HEK293T (cell line): Measurements from ENCODE around the gene IBA57.

Experiments used
- CTCF ChIA-PET: fragments of 350-600 bp; formaldehyde crosslinking; extraction: SDS; loops from one replicate; lab custom pipeline; 2021; ENCODE audit warnings: antibody characterized with exemption, inconsistent platforms; lab: Yijun Ruan, JAX
- POLR2A ChIA-PET: fragments of 350-600 bp; formaldehyde crosslinking; extraction: SDS; loops from one replicate; lab custom pipeline; 2020; ENCODE audit warnings: antibody characterized with exemption, inconsistent platforms; lab: Yijun Ruan, JAX
- DNase-seq: peaks from one replicate; pipeline ENCODE4 v3.0.0; 2012; ENCODE audit warnings: mixed read lengths; ENCODE audit errors: extremely low spot score
- ARNT ChIP-seq: fragments of 450-650 bp; IDR thresholded peaks from 2 replicates; pipeline ENCODE4 v1.6.1; 2017; ENCODE audit warnings: mild to moderate bottlenecking
- BHLHE40 ChIP-seq: fragments of 450-650 bp; IDR thresholded peaks from 2 replicates; pipeline ENCODE4 v1.6.1; 2016; ENCODE audit warnings: mild to moderate bottlenecking, moderate library complexity, borderline replicate concordance
- CTBP1 ChIP-seq: fragments of 450-650 bp; IDR thresholded peaks from 2 replicates; pipeline ENCODE4 v1.6.1; 2016; ENCODE audit warnings: borderline replicate concordance
- ELF4 ChIP-seq: fragments of 450-650 bp; IDR thresholded peaks from 2 replicates; pipeline ENCODE4 v1.6.1; 2017; ENCODE audit warnings: antibody characterized with exemption
- FOXA1 ChIP-seq: fragments of 450-650 bp; IDR thresholded peaks from 2 replicates; pipeline ENCODE4 v1.6.1; 2016; ENCODE audit warnings: mild to moderate bottlenecking
- FOXK2 ChIP-seq: fragments of 450-650 bp; IDR thresholded peaks from 2 replicates; pipeline ENCODE4 v1.6.1; 2016; ENCODE audit warnings: mild to moderate bottlenecking
- FOXM1 ChIP-seq: fragments of 450-650 bp; IDR thresholded peaks from 2 replicates; pipeline ENCODE4 v1.6.1; 2017; ENCODE audit warnings: mild to moderate bottlenecking, borderline replicate concordance
- HDGF ChIP-seq: fragments of 450-650 bp; IDR thresholded peaks from 2 replicates; pipeline ENCODE4 v1.6.1; 2017; ENCODE audit warnings: antibody characterized with exemption, borderline replicate concordance
- L3MBTL2 ChIP-seq: fragments of 450-650 bp; conservative IDR thresholded peaks from 2 replicates; pipeline ENCODE4 v1.6.1; 2016; ENCODE audit warnings: mild to moderate bottlenecking
- LEF1 ChIP-seq: fragments of 450-650 bp; IDR thresholded peaks from 2 replicates; pipeline ENCODE4 v1.6.1; 2017; ENCODE audit warnings: mild to moderate bottlenecking, borderline replicate concordance
- NFRKB ChIP-seq: fragments of 450-650 bp; IDR thresholded peaks from 2 replicates; pipeline ENCODE4 v1.6.1; 2016; ENCODE audit warnings: mild to moderate bottlenecking, moderate library complexity
- PKNOX1 ChIP-seq: fragments of 450-650 bp; IDR thresholded peaks from 2 replicates; pipeline ENCODE4 v1.6.1; 2016
- SP1 ChIP-seq: fragments of 450-650 bp; IDR thresholded peaks from 2 replicates; pipeline ENCODE4 v1.6.1; 2017
- SUZ12 ChIP-seq: fragments of 450-650 bp; IDR thresholded peaks from 2 replicates; pipeline ENCODE4 v1.6.1; 2016; ENCODE audit warnings: mild to moderate bottlenecking
- TARDBP ChIP-seq: fragments of 450-650 bp; IDR thresholded peaks from 2 replicates; pipeline ENCODE4 v1.6.1; 2016
- ZNF384 ChIP-seq: fragments of 450-650 bp; IDR thresholded peaks from 2 replicates; pipeline ENCODE4 v1.6.1; 2016

Gene IBA57

GRCh38 chr1:228170666-228171065 lies 5.1 kb downstream of the IBA57 start:
- POLR2A ChIA-PET = no interaction called here
- CTCF ChIA-PET = no interaction called here
- DNase-seq = no peak
- TF ChIP-seq SP1 (no peak), FOXA1 (no peak), HDGF (no peak), L3MBTL2 (no peak), PKNOX1 (no peak), NFRKB (no peak), BHLHE40 (no peak), ELF4 (no peak), ZNF384 (no peak), SUZ12 (no peak), LEF1 (no peak), ARNT (no peak), CTBP1 (no peak), TARDBP (no peak), FOXK2 (no peak), FOXM1 (no peak)

- no peak for DNase-seq
- POLR2A ChIA-PET = interaction anchor here (1.2 to 1.7 kb wide), 2 partner anchors 18 to 89 kb away, joined by 3 to 5 read pairs; partner anchors contain the start of gene ARF1
- CTCF ChIA-PET = no interaction called here
- TF ChIP-seq L3MBTL2 = no peak
- no peak for TF ChIP-seq ELF4
- TF ChIP-seq SP1 = no peak
- TF ChIP-seq SUZ12 = no peak
- no peak for TF ChIP-seq FOXK2
- no peak for TF ChIP-seq BHLHE40
- TF ChIP-seq HDGF = no peak
Measured at GRCh38 chr1:228171221-228171891, 5.8 kb downstream of the IBA57 start.

GRCh38 chr1:228172591-228173527 lies 7.3 kb downstream of the IBA57 start:
- POLR2A ChIA-PET = interaction anchor here (1.7 to 2.3 kb wide), 2 partner anchors 7 to 90 kb away, joined by 5 to 29 read pairs; partner anchors contain the start of genes ARF1 and IBA57
- CTCF ChIA-PET = no interaction called here
- no peak for TF ChIP-seq ARNT
- no peak for TF ChIP-seq HDGF
- TF ChIP-seq CTBP1 = no peak
- no peak for TF ChIP-seq TARDBP
- no peak for TF ChIP-seq ZNF384
- no peak for TF ChIP-seq ELF4
- no peak for TF ChIP-seq SP1
- no peak for TF ChIP-seq FOXK2
- TF ChIP-seq PKNOX1 = no peak
- no peak for TF ChIP-seq FOXM1
- no peak for TF ChIP-seq BHLHE40
- TF ChIP-seq LEF1 = no peak
- DNase-seq = no peak

GRCh38 chr1:228173528-228174481 lies 8.2 kb downstream of the IBA57 start:
- TF ChIP-seq HDGF (peak; percentile 84; the same call in 1 of the 2 replicates), SP1 (peak; percentile 83)
- peak; percentile 82 for DNase-seq
- POLR2A ChIA-PET = interaction anchor here (0.7 to 2.3 kb wide), 4 partner anchors 8 to 313 kb away, joined by 3 to 29 read pairs (median 4); partner anchors contain the start of genes GUK1 and IBA57
- CTCF ChIA-PET = interaction anchor here (0.5 to 0.8 kb wide), 2 partner anchors 9 to 98 kb away, joined by 3 read pairs; no protein-coding TSS in a partner anchor

DNA sequence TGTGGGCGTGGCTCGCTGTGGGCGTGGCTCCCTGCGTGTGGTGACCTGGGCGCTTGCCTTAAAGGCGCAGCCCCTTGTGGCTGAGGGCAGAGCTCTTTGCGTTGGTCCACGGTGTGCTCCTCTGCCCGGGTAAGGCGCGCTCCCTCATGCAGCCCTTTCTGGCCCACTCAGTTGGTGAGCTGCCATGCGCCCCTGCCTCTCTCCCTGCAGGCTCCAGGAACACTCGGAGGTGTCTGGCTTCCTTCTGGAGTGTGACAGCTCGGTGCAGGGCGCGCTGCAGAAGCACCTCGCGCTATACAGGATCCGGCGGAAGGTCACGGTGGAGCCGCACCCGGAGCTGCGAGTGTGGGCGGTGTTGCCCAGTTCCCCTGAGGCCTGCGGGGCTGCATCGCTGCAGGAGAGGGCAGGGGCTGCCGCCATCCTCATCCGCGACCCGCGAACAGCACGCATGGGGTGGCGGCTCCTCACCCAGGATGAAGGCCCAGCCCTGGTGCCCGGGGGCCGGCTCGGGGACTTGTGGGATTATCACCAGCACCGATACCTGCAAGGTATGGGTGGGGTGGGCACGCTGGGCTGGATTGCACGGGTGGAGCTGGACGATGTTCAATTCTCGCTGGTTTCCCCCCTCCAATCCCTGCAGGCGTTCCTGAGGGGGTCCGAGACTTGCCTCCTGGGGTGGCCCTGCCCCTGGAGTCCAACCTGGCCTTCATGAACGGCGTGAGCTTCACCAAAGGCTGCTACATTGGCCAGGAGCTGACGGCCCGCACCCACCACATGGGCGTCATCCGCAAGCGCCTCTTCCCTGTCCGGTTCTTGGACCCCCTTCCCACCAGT lies 9.1 kb downstream of the IBA57 start:
- ChIA-PET CTCF (interaction anchor here (0.5 to 0.8 kb wide), 2 partner anchors 9 to 97 kb away, joined by 3 read pairs; no protein-coding TSS in a partner anchor), POLR2A (interaction anchor here (0.7 to 2.3 kb wide), 4 partner anchors 9 to 312 kb away, joined by 3 to 29 read pairs (median 4); partner anchors contain the start of genes GUK1 and IBA57)
- peak; percentile 53; the same call in 1 of the 2 replicates for TF ChIP-seq SP1
- no peak for TF ChIP-seq ELF4
- TF ChIP-seq HDGF = peak; percentile 98; the same call in 1 of the 2 replicates
- peak; percentile 98 for DNase-seq
